ENCODE measurements around the gene TMEM182.

The TMEM182 gene

GRCh38 chr2:102798181-102798580, 36.4 kb downstream of the TMEM182 start:
- in situ Hi-C loops (cut with MboI; ENCODE audit: low sequenced_read_pairs): no loop called here

DNA sequence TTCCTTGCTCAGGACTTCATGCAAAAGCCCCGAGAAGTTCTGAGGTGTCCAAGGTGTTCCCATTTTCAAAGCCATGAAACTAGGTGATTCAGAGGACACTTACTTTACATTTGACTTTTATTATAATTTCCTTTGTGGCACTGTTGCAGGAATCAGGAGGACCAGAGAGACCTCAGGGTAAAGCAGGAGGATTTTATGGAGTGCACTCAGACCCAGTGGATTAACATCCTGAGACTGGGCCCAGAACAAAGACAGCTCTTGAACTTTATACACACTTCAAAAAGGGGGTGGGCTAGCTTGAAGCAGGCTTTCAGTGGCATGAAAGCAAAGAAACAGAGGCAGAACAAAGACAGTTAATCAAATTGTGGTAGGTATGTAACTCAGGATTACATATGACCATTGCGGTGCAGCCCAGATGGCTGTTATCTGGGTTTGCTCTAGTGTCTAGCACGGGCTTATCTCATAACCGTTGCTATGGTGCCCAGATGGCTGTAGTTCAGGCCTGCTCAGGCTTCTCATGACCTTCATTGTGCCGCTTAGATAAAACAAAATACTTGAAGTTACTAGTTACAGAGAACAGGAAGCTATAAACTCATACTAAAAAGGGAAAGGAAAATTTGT, 39.4 kb downstream of the TMEM182 start:
- in situ Hi-C loops (cut with MboI; ENCODE audit: low sequenced_read_pairs): no loop called here

DNA sequence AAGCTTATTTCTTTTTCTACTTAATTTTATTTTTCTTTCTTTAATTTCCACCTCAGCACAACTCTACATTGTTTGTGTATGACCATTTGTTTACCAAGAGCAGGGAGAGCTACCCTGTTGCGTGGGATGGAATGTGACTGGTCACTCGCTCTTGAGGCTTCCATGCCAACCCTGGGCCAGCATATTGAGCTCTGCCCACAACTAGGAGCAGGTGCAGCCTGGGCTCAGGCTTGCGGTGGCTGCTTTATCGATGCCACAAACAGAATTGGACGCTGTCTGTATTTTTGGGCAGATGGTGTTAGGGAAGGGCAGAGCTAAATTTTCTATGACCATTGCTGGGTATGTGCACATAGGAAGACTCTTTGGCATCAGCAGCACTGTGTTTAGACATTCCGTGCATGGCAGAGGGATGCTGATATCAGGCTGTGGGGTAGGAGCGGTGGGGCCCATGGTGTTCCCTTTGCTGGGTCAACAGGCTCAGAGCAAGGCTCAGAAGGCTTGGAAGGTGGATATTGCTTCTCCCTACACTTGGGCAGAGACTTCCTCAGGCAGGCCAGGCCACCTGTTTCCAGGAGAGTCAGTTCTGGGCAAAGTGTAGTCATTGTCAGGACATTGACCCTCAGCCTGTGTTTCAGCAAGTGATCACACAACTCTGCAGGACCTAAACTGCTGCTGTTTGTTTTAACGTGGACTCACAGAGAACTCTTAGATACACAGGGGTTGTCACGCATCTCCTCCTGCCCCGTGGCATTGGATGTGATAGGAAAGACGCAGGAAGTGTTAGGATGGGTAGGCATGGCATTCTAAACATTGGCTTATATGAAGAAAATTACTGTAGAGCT, 40.2 kb downstream of the TMEM182 start:
- in situ Hi-C loops (cut with MboI; ENCODE audit: low sequenced_read_pairs): no loop called here

- in situ Hi-C loops (cut with MboI; ENCODE audit: low sequenced_read_pairs): no loop called here
These were observed 41.4 kb downstream of the TMEM182 start for GRCh38 chr2:102803041-102803896.

DNA sequence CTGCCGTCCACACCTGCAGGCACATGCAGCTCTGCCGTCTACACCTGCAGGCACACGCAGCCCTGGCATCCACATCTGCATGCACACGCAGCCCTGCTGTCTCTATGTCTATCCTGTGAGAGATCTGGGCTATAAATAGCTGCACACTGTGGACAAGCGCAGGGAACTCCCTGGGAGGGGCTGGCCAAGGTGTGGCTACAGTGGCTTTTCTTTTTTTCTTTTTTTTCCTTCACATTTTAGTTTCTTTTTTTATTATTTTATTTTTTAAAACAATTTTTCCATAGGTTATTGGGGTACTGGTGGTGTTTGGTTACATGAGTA, 42.0 kb downstream of the TMEM182 start:
- in situ Hi-C loops (cut with MboI; ENCODE audit: low sequenced_read_pairs): no loop called here

DNA sequence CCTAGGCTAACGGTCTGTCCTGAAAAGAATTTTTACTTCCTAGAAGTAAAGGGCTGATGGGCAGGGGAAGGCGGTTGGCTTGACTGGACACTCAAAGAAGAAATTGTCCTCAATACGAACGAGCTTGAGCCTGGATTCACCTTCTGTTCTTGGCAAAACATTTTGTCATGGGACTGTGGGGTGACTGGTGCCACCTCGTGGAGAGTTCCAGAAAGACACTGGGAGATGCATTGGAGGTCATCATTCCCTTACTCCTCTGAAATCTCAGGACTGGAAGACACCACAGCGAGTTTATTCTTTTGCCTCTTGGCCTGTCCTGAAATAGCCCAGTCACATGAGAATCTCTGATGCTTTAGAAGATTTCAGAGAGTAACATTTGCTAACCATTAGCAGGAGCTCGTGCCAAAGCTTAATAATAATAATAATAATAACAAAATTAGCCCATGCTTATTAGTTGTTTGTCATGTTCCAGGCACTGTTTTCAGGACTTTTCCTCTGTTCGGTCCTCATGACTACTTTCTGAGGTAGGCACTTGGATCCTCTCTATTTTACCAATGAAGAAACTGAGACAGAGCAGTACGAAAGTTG, 44.5 kb downstream of the TMEM182 start:
- in situ Hi-C loops (cut with MboI; ENCODE audit: low sequenced_read_pairs): no loop called here

GRCh38 chr2:102809291-102810189, 47.7 kb downstream of the TMEM182 start:
- in situ Hi-C loops (cut with MboI; ENCODE audit: low sequenced_read_pairs): no loop called here

GRCh38 chr2:102815285-102815684, 53.5 kb downstream of the TMEM182 start:
- in situ Hi-C loops (cut with MboI; ENCODE audit: low sequenced_read_pairs): no loop called here

- in situ Hi-C loops (cut with MboI; ENCODE audit: low sequenced_read_pairs): no loop called here
These were observed 65.1 kb downstream of the TMEM182 start for GRCh38 chr2:102826904-102827303.

DNA sequence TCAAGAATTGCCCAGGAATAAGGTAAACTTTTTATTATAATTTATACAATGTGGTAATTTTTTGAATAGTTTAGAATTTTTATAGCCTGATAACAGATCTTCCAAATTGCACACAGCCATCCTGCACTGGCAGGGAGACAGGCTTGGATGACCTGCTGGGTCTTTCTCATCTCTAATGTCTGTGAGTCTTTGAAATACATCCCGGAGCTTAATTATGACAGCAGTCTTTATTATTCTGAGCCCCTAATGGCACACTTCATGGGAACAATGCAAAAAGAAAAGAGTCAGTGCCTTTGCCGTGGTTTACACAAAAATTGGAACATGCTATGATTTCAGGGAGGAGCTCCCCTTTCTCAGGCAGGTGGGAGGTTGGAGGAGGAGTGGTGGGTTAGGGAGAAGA, 71.0 kb downstream of the TMEM182 start:
- in situ Hi-C loops (cut with MboI; ENCODE audit: low sequenced_read_pairs): no loop called here

DNA sequence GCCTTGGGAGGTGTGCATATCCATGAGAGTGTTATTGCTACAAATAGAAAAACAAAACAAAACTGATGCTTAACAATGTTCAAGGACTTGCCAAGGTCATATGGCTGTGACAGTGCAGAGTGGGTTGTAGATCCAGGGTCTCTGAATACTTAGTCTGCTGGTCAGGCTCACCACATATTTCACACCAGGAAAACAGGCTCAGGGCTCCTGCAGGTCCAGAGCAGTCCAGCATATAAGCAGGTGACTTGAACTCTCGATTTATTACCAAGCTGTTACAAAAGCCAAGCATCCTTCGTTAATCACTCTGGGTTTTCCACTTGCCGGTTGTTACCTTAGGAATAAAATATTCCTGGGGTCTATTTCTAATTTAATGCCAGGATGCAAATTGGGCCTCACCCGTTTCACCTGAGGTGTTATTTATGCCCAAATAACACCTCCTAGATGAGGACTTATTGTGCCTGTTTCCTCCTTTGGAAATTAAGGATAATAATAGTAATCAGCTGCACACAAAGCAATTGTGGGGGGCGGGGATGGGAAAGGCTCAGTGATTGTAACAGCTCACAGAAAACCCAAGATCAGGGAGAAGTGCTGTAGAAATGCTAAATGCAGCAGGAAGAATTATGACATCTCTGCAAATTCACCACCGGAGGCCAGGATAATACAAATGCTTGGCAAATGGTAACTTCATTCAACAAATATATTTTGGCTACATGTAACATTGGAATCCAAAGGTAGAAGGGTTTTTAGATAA, 72.9 kb downstream of the TMEM182 start:
- in situ Hi-C loops (cut with MboI; ENCODE audit: low sequenced_read_pairs): no loop called here

- in situ Hi-C loops (cut with MboI; ENCODE audit: low sequenced_read_pairs): no loop called here
These were observed 75.9 kb downstream of the TMEM182 start for GRCh38 chr2:102837626-102838198.

- in situ Hi-C loops (cut with MboI; ENCODE audit: low sequenced_read_pairs): no loop called here
These were observed 78.0 kb downstream of the TMEM182 start for GRCh38 chr2:102839668-102840388.

DNA sequence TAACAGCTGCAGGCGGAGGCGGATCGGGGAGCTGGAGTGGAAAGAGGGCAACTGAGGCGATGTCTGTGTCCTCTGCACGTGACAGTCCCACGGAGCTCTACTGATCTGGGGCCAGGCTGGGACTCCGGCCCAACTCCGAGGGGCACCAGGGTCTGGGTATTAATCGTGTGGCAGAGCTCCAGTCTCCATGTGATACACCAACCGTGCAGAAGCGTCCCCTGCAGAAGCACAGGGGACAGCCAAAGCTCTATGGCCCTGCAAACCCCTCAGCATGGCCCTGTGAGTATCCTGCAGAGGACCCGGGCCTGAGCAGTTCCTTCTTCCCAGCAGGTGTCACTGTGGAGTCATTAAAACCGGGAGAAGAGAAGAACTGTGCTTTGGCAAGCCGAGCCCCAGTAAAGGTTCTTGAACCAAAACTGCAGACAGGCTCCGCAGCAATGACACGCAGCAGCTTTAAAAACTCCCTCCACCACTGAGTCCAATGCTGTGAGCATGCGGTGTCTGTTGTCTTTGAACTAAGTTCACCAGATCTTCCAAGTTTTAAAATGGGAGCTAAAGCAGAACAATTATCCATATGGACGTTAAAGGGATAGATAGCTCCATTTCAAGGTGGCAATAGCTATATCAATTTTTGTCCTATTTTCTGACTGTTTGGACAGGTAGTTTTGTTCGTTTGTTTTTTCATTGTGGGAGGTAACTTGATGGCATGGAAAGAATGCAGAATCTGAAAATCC, 79.4 kb downstream of the TMEM182 start:
- in situ Hi-C loops (cut with MboI; ENCODE audit: low sequenced_read_pairs): no loop called here

DNA sequence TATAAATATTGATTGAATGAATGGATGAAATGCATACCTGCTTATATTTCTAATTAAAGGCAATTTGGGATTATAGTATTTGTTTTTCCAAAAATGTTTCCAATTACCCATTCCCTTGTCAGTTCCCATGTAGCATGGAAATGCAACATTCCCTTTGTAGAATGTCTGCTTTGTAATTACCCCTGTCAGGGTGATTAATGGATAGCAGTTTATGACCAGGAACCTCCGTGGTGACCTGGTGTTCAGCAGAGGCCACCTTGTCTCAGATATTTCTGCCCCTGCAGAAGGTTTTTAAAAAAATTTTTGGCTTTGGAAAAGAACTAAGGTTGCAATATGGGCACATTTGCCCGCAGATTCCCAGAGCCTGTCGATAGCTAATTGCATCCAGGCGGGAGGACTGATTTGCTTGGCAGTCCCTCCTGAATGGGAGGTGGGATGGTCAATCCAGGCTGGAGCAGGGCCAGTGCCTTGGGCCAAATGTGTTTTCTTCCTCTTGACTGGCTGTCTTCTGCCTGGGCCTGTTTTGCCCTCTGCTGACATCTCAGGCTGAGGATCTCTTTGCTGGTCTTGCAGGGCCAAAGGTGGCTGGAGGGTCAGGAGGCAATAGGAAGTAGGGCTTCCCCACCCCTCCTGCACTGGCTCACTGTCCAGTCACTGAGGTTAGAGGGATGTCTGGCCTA, 82.1 kb downstream of the TMEM182 start:
- in situ Hi-C loops (cut with MboI; ENCODE audit: low sequenced_read_pairs): no loop called here

- in situ Hi-C loops (cut with MboI; ENCODE audit: low sequenced_read_pairs): no loop called here
These were observed 83.1 kb downstream of the TMEM182 start for GRCh38 chr2:102844911-102845310.

DNA sequence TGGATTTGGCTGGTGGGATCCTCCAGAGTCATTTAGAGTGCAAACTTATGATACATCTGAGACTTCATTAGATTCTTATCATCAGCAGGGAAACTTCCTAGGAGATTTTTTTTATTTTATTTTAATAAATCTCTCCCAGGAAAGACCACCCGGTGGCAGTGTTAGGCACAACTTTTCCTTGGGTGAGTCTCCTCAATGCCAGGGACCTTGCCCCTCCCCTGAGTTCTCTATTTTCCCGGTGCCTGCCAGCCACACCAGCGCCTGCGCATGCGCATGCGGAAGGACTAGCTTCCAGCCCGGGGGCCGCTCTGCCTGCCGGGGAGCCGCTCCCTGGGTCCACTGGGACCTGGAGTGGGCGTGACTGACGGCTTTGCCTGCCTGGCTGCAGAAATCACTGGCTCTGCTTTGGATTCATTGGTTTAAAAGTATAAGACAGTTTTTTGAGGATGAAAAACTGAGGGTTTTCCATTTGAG, 86.6 kb downstream of the TMEM182 start:
- in situ Hi-C loops (cut with MboI; ENCODE audit: low sequenced_read_pairs): no loop called here
